CD4-positive, alpha-beta T cell (primary cell): Measurements from ENCODE around the gene OR13C2. TPM values are rescaled to one million over a fixed set of nuclear protein-coding genes. Genes with fewer than 3 reads are reported as not detected.

Source experiments
- ATAC-seq: fragments of 200-7000 bp; cut with Tn5 transposase; one replicate; pipeline ENCODE4 v1.10.0; 2022; ENCODE audit warnings: mild to moderate bottlenecking; ENCODE audit not compliant: poor library complexity
- CTCF ChIA-PET: fragments of 350-600 bp; sonication (Branson Sonifier 250); formaldehyde crosslinking; loops from one replicate; lab custom pipeline; 2021; ENCODE audit warnings: antibody characterized with exemption, inconsistent platforms; lab: Charles Lee
- POLR2A ChIA-PET: fragments of 350-600 bp; sonication (Branson Sonifier 250); formaldehyde crosslinking; loops from one replicate; lab custom pipeline; 2021; ENCODE audit warnings: antibody characterized with exemption, inconsistent platforms; lab: Charles Lee
- DNase-seq, 14 experiments: peaks; one replicate each; pipeline ENCODE4 v3.0.0-alpha.2; 2013 to 2020; ENCODE audit warnings: mixed read lengths in 2 of 14
- H3K27ac ChIP-seq, 2 donors: one replicate each; pipeline versions ENCODE4 v1.5.1 to v1.7.0; 2013; ENCODE audit warnings: low read length in 2 of 2, low read depth in 1 of 2, mild to moderate bottlenecking in 1 of 2
- H3K27me3 ChIP-seq, 2 experiments: 1 replicate in 1 of 2; 2 replicates in 1 of 2; pipeline versions ENCODE4 v1.6.1 to v1.7.0; 2013; ENCODE audit warnings: low read length in 2 of 2, control low read depth in 1 of 2, mild to moderate bottlenecking in 1 of 2, moderate library complexity in 1 of 2; ENCODE audit not compliant: insufficient read depth in 2 of 2, control insufficient read depth in 1 of 2
- H3K36me3 ChIP-seq: one replicate; pipeline ENCODE4 v1.6.1; 2013; ENCODE audit warnings: low read length, control low read depth; ENCODE audit not compliant: insufficient read depth
- H3K4me1 ChIP-seq: one replicate; pipeline ENCODE4 v1.6.1; 2013; ENCODE audit warnings: low read length, control low read depth; ENCODE audit not compliant: insufficient read depth
- H3K4me3 ChIP-seq: one replicate; pipeline ENCODE4 v1.5.1; 2013; ENCODE audit warnings: mild to moderate bottlenecking, low read length, moderate library complexity
- H3K9me3 ChIP-seq, 2 experiments: 1 replicate in 1 of 2; 2 replicates in 1 of 2; pipeline versions ENCODE4 v1.6.1 to v1.7.0; 2013; ENCODE audit warnings: low read length in 2 of 2, mild to moderate bottlenecking in 2 of 2, control low read depth in 1 of 2, moderate library complexity in 1 of 2; ENCODE audit not compliant: control insufficient read depth in 1 of 2, insufficient read depth in 1 of 2
- H3K27ac Mint-ChIP-seq: one replicate; pipeline ENCODE4 v1.8.0; 2020; ENCODE audit warnings: mixed read lengths
- H3K27me3 Mint-ChIP-seq: one replicate; pipeline ENCODE4 v1.8.0; 2021; ENCODE audit warnings: mixed read lengths
- H3K36me3 Mint-ChIP-seq: one replicate; pipeline ENCODE4 v1.8.0; 2021; ENCODE audit warnings: low read depth, mixed read lengths
- H3K4me1 Mint-ChIP-seq: one replicate; pipeline ENCODE4 v1.8.0; 2021; ENCODE audit warnings: low read depth, mixed read lengths
- H3K4me3 Mint-ChIP-seq: one replicate; pipeline ENCODE4 v1.8.0; 2020; ENCODE audit warnings: mild to moderate bottlenecking, mixed read lengths
- H3K9me3 Mint-ChIP-seq: one replicate; pipeline ENCODE4 v1.8.0; 2020; ENCODE audit warnings: mixed read lengths
- intact Hi-C, 2 experiments: fragments of 100-400 bp; cut with DNase I in 1 of 2; cut with micrococcal nuclease in 1 of 2; formaldehyde crosslinking; loops; one replicate each; pipeline versions ENCODE4 v1.15.1 to v1.9.0; 2023 to 2025; cut with DNase I, micrococcal nuclease
- total RNA-seq, 174 experiments: library from RNA in 2 of 174; stranded (reverse) in 2 of 174; gene quantifications; one replicate each; pipeline ENCODE4 v1.2.3 and lab custom pipeline; 2021 to 2026
- TF ChIP-seq, protein P1 (sequence below): fragments of 200-600 bp; IDR thresholded peaks from one replicate; pipeline ENCODE4 v1.8.0; 2022; ENCODE audit warnings: antibody characterized with exemption, mild to moderate bottlenecking

OR13C2 gene
- total RNA-seq, 2 experiments from 2014 or later, result not detected

DNA sequence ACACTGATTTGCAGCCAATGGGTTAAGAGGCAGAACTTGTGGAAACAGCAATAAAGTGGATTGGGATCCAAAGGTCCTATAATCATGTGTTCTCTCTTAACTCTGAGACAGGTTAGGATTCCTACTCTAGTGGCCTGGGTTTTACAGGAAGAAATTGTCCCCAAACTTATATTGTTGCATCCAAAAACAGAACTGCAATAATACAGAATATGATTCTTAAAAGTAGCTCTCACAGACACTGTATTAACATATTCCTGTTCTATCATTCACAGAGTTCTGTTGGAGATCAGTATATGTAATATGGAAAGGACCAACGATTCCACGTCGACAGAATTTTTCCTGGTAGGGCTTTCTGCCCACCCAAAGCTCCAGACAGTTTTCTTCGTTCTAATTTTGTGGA is 36.6 kb downstream of the OR13C2 start, which contains the start of gene OR13C8:
Gene OR13C8 (plus strand): TSS at position 301 of the 400 bp plus-strand sequence. CDS start 0 bp downstream, at position 301.
- CTCF ChIA-PET, result no interaction called here
- no peaks in the 10 kb centered on the region for H3K4me1 Mint-ChIP-seq
- TF ChIP-seq, protein P1, sequence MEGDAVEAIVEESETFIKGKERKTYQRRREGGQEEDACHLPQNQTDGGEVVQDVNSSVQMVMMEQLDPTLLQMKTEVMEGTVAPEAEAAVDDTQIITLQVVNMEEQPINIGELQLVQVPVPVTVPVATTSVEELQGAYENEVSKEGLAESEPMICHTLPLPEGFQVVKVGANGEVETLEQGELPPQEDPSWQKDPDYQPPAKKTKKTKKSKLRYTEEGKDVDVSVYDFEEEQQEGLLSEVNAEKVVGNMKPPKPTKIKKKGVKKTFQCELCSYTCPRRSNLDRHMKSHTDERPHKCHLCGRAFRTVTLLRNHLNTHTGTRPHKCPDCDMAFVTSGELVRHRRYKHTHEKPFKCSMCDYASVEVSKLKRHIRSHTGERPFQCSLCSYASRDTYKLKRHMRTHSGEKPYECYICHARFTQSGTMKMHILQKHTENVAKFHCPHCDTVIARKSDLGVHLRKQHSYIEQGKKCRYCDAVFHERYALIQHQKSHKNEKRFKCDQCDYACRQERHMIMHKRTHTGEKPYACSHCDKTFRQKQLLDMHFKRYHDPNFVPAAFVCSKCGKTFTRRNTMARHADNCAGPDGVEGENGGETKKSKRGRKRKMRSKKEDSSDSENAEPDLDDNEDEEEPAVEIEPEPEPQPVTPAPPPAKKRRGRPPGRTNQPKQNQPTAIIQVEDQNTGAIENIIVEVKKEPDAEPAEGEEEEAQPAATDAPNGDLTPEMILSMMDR, result no peak
- no peak for DNase-seq
- H3K27me3 ChIP-seq, result no peaks in the 10 kb centered on the region
- H3K36me3 Mint-ChIP-seq, result no peaks in the 10 kb centered on the region
- no peak within 1 kb of the TSS for H3K27ac ChIP-seq
- H3K27me3 Mint-ChIP-seq, result no peaks in the 10 kb centered on the region
- no peak within 1 kb of the TSS for H3K27ac Mint-ChIP-seq
- H3K9me3 ChIP-seq, result peaks cover 3 to 5% of the 10 kb centered on the region in 2 experiments
- H3K36me3 ChIP-seq, result no peaks in the 10 kb centered on the region
- intact Hi-C loops, result no loop called here
- H3K9me3 Mint-ChIP-seq, result peaks cover 16% of the 10 kb centered on the region
- POLR2A ChIA-PET, result no interaction called here
- H3K4me1 ChIP-seq, result no peaks in the 10 kb centered on the region
- H3K4me3 Mint-ChIP-seq, result no peak within 1 kb of the TSS
- no peak within 1 kb of the TSS for H3K4me3 ChIP-seq
- no peak for ATAC-seq

- H3K4me3 Mint-ChIP-seq, result no peak overlapping the region
- no peaks in the 10 kb centered on the region for H3K27me3 Mint-ChIP-seq
- H3K27ac Mint-ChIP-seq, result no peak overlapping the region
- H3K9me3 Mint-ChIP-seq, result peaks cover 2% of the 10 kb centered on the region
- Histone ChIP-seq H3K9me3 (peaks cover 0 to 5% of the 10 kb centered on the region in 2 experiments), H3K4me1 (no peaks in the 10 kb centered on the region), H3K27me3 (no peaks in the 10 kb centered on the region), H3K27ac (no peak overlapping the region), H3K4me3 (no peak overlapping the region), H3K36me3 (no peaks in the 10 kb centered on the region)
- ChIA-PET CTCF (no interaction called here), POLR2A (no interaction called here)
- no peaks in the 10 kb centered on the region for H3K4me1 Mint-ChIP-seq
- ATAC-seq, result no peak
- intact Hi-C loops, result no loop called here
- no peak for DNase-seq
- H3K36me3 Mint-ChIP-seq, result no peaks in the 10 kb centered on the region
- TF ChIP-seq, protein P1, result no peak
Observed at GRCh38 chr9:104564358-104564757, 41.1 kb downstream of the OR13C2 start.

DNA sequence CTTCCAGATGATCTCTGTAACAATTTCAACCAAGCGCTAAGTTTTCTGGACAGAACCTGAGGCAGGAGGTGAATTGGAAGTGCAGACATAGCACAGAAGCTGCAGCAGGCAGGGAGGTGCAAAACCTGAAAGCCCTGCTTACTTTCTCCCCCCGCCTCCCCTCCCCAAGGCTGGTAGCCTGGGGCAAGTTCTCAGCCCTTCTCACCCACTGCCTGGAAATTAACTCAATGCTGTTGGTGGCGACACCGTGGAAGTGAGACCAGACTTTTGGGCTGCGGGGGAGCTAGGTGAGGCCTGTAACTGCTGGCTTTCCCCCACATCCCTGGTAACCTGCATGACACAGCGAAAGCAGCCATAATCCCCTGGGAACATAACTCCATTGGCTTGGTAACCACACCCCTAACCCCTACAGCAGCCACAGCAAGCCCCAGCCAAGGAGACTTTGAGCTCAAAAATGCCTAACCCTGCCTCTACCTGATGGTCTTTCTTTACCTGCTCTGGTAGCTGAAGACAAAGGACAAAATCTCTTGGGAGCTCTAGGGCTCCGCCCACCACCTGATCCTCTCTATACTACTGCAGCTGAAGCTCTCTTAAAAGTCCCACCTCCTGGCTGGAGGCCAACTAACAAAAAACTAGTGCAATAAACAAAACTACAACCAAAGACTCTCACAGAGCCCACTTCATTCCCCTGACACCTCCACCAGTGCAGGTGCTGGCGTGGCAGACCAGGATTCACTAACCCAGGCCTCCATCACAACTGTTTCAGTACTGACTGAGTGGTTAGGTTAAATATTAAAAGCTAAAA is 48.4 kb downstream of the OR13C2 start:
- Mint-ChIP-seq H3K9me3 (peaks cover 2% of the 10 kb centered on the region), H3K27ac (no peak overlapping the region), H3K4me1 (no peaks in the 10 kb centered on the region), H3K4me3 (no peak overlapping the region), H3K36me3 (no peaks in the 10 kb centered on the region), H3K27me3 (no peaks in the 10 kb centered on the region)
- peaks cover 0 to 8% of the 10 kb centered on the region in 2 experiments for H3K9me3 ChIP-seq
- no peak for DNase-seq
- intact Hi-C loops, result no loop called here
- H3K27me3 ChIP-seq, result no peaks in the 10 kb centered on the region
- ChIA-PET POLR2A (no interaction called here), CTCF (no interaction called here)
- no peaks in the 10 kb centered on the region for H3K4me1 ChIP-seq
- no peak for ATAC-seq
- no peak overlapping the region for H3K27ac ChIP-seq
- TF ChIP-seq, protein P1, result no peak
- no peak overlapping the region for H3K4me3 ChIP-seq
- no peaks in the 10 kb centered on the region for H3K36me3 ChIP-seq
